Colonic mucosa (tissue), 4 donors: ENCODE data around the gene MFF. TPM values are rescaled to one million over a fixed set of nuclear protein-coding genes. Genes with fewer than 3 reads are reported as not detected.

ENCODE experiments used
- DNase-seq: peaks from one replicate; pipeline ENCODE4 v3.0.0-alpha.2; 2020
- H3K27ac ChIP-seq: fragments of 200-600 bp; one replicate; pipeline ENCODE4 v1.8.0; 2021
- H3K27me3 ChIP-seq: fragments of 200-600 bp; one replicate; pipeline ENCODE4 v1.8.0; 2021
- H3K36me3 ChIP-seq: fragments of 200-600 bp; one replicate; pipeline ENCODE4 v1.8.0; 2021
- H3K4me1 ChIP-seq: fragments of 200-600 bp; one replicate; pipeline ENCODE4 v1.8.0; 2021; ENCODE audit warnings: mild to moderate bottlenecking
- H3K4me3 ChIP-seq: fragments of 200-600 bp; one replicate; pipeline ENCODE4 v1.8.0; 2021
- H3K9ac ChIP-seq, 2 donors: one replicate each; pipeline ENCODE4 v1.7.0; 2013; ENCODE audit warnings: control low read depth in 2 of 2, low read depth in 2 of 2, low read length in 2 of 2
- H3K9me3 ChIP-seq: fragments of 200-600 bp; one replicate; pipeline ENCODE4 v1.8.0; 2021
- intact Hi-C: fragments of 100-400 bp; cut with DNase I; formaldehyde crosslinking; loops from one replicate; pipeline ENCODE4 v1.14.1; 2022
- total RNA-seq, 2 donors: library from RNA; stranded (reverse); fragmentation: NEBNext Ultra II Directional in 1 of 2; extraction: Animal tissue kit (Norgen Biotek cat#: 25700) in 1 of 2; gene quantifications; one replicate each; pipeline ENCODE4 v1.2.1, GENCODE V29; 2021
- TF ChIP-seq, protein P1 (sequence below): fragments of 200-600 bp; IDR thresholded peaks from one replicate; pipeline ENCODE4 v1.8.0; 2022; ENCODE audit warnings: antibody characterized with exemption, mild to moderate bottlenecking
- donor health status: healthy.
- donor health status: DM: no; HTN: no; CAD: no.
- donor health status: DM: no; HTN: no; CAD: no.

The MFF gene
- total RNA-seq, 2 donors from 2014 or later = 72.2 to 79.1 TPM

GRCh38 chr2:227390468-227391256 is 65.6 kb downstream of the MFF start:
- Histone ChIP-seq H3K36me3 (no peaks in the 10 kb centered on the region), H3K9me3 (no peaks in the 10 kb centered on the region), H3K27ac (no peak overlapping the region), H3K4me3 (no peak overlapping the region), H3K9ac (no peak overlapping the region), H3K27me3 (no peaks in the 10 kb centered on the region), H3K4me1 (no peaks in the 10 kb centered on the region)
- intact Hi-C loops = no loop called here
- TF ChIP-seq, protein P1, sequence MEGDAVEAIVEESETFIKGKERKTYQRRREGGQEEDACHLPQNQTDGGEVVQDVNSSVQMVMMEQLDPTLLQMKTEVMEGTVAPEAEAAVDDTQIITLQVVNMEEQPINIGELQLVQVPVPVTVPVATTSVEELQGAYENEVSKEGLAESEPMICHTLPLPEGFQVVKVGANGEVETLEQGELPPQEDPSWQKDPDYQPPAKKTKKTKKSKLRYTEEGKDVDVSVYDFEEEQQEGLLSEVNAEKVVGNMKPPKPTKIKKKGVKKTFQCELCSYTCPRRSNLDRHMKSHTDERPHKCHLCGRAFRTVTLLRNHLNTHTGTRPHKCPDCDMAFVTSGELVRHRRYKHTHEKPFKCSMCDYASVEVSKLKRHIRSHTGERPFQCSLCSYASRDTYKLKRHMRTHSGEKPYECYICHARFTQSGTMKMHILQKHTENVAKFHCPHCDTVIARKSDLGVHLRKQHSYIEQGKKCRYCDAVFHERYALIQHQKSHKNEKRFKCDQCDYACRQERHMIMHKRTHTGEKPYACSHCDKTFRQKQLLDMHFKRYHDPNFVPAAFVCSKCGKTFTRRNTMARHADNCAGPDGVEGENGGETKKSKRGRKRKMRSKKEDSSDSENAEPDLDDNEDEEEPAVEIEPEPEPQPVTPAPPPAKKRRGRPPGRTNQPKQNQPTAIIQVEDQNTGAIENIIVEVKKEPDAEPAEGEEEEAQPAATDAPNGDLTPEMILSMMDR = no peak
- no peak for DNase-seq

DNA sequence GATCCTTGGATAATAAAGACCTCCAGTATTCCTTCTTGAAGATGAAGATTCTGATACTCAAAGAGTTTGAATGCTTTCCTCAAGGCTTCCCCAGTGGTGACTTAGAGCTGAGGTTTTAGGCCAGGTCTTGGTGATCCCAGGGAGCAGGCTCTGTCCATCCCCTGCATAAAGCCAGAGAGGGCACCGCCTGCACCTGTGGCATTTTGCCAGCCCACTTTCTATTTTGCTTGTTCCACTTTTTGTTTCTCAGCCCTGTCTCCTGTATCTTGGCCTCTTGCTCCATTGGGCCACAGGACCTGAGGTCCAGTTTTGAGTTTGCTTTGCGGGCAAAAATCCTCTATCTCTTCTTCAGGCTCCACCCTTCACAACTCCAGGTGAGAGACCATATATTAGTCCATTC is 69.3 kb downstream of the MFF start:
- H3K36me3 ChIP-seq = no peaks in the 10 kb centered on the region
- H3K9me3 ChIP-seq = no peaks in the 10 kb centered on the region
- H3K27me3 ChIP-seq = no peaks in the 10 kb centered on the region
- no peak overlapping the region for H3K9ac ChIP-seq
- no peaks in the 10 kb centered on the region for H3K4me1 ChIP-seq
- no peak for DNase-seq
- H3K27ac ChIP-seq = no peak overlapping the region
- H3K4me3 ChIP-seq = no peak overlapping the region
- TF ChIP-seq, protein P1 = no peak
- intact Hi-C loops = no loop called here

GRCh38 chr2:227395556-227395955 is 70.5 kb downstream of the MFF start:
- TF ChIP-seq, protein P1 = no peak
- intact Hi-C loops = no loop called here
- H3K4me3 ChIP-seq = no peak overlapping the region
- H3K4me1 ChIP-seq = no peaks in the 10 kb centered on the region
- no peak overlapping the region for H3K27ac ChIP-seq
- no peak overlapping the region for H3K9ac ChIP-seq
- H3K9me3 ChIP-seq = no peaks in the 10 kb centered on the region
- H3K36me3 ChIP-seq = no peaks in the 10 kb centered on the region
- DNase-seq = no peak
- no peaks in the 10 kb centered on the region for H3K27me3 ChIP-seq

GRCh38 chr2:227397562-227397961 is 72.5 kb downstream of the MFF start:
- Histone ChIP-seq H3K4me1 (no peaks in the 10 kb centered on the region), H3K27me3 (no peaks in the 10 kb centered on the region), H3K27ac (no peak overlapping the region), H3K36me3 (no peaks in the 10 kb centered on the region), H3K9me3 (no peaks in the 10 kb centered on the region), H3K9ac (no peak overlapping the region), H3K4me3 (no peak overlapping the region)
- intact Hi-C loops = no loop called here
- TF ChIP-seq, protein P1 = no peak
- no peak for DNase-seq

GRCh38 chr2:227398684-227399670 is 73.9 kb downstream of the MFF start:
- H3K36me3 ChIP-seq = no peaks in the 10 kb centered on the region
- no peaks in the 10 kb centered on the region for H3K4me1 ChIP-seq
- H3K9ac ChIP-seq = no peak overlapping the region
- intact Hi-C loops = no loop called here
- no peak overlapping the region for H3K4me3 ChIP-seq
- H3K27me3 ChIP-seq = no peaks in the 10 kb centered on the region
- TF ChIP-seq, protein P1 = no peak
- H3K9me3 ChIP-seq = no peaks in the 10 kb centered on the region
- H3K27ac ChIP-seq = no peak overlapping the region
- DNase-seq = no peak
